Measurements from ENCODE around the gene GALNT10. TPM values are rescaled to one million over a fixed set of nuclear protein-coding genes. Genes with fewer than 3 reads are reported as not detected.

The GALNT10 gene
- total RNA-seq, 1 donor from 2014 or later: 11.5 TPM

GRCh38 chr5:154460172-154460571 is 269.6 kb downstream of the GALNT10 start:
- H3K4me1 ChIP-seq: no peaks in the 10 kb centered on the region
- TF ChIP-seq POLR2A (IDR thresholded peaks at IDR 0.05) (no peak), POLR2AphosphoS5 (IDR thresholded peaks at IDR 0.05; ENCODE audit: insufficient read depth in 1 of 2, low read depth in 1 of 2) (no peak)
- TF ChIP-seq, protein P1, sequence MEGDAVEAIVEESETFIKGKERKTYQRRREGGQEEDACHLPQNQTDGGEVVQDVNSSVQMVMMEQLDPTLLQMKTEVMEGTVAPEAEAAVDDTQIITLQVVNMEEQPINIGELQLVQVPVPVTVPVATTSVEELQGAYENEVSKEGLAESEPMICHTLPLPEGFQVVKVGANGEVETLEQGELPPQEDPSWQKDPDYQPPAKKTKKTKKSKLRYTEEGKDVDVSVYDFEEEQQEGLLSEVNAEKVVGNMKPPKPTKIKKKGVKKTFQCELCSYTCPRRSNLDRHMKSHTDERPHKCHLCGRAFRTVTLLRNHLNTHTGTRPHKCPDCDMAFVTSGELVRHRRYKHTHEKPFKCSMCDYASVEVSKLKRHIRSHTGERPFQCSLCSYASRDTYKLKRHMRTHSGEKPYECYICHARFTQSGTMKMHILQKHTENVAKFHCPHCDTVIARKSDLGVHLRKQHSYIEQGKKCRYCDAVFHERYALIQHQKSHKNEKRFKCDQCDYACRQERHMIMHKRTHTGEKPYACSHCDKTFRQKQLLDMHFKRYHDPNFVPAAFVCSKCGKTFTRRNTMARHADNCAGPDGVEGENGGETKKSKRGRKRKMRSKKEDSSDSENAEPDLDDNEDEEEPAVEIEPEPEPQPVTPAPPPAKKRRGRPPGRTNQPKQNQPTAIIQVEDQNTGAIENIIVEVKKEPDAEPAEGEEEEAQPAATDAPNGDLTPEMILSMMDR (IDR thresholded peaks at IDR 0.05): no peak
- peaks cover 0 to 39% of the 10 kb centered on the region in 2 donors for H3K36me3 ChIP-seq
- intact Hi-C loops (cut with DNase I): loop anchor here (10.0 kb wide), 1 partner anchor 145 kb away; no protein-coding TSS in a partner anchor
- no peak overlapping the region for H3K27ac ChIP-seq
- H3K27me3 ChIP-seq: no peaks in the 10 kb centered on the region
- no peak overlapping the region for H3K4me3 ChIP-seq
- no peak for DNase-seq (ENCODE audit: extremely low spot score in 2 of 2)
- H3K9me3 ChIP-seq: no peaks in the 10 kb centered on the region

DNA sequence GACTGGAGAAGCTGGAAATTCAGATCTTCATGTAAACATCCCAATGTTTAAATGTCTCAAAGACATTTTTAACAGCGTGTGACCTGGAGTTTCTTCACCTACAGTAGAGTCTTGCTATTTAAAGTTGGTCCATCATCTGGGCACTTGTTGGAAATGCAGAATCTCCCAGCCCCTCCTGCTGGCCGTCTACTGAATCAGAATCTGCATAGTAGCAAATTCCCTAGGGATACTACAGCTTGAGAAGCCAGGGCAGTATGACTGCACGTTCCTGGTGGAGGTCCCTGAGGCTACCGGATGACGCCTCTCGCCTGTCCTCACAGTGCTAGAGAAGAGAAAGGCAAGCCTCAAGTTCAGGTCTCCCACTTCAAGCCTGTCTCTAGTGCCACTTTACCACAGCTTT is 271.0 kb downstream of the GALNT10 start:
- no peak overlapping the region for H3K27ac ChIP-seq
- no peak for TF ChIP-seq POLR2AphosphoS5 (IDR thresholded peaks at IDR 0.05; ENCODE audit: insufficient read depth in 1 of 2, low read depth in 1 of 2)
- TF ChIP-seq POLR2A (IDR thresholded peaks at IDR 0.05): no peak
- TF ChIP-seq, protein P1 (IDR thresholded peaks at IDR 0.05): no peak
- H3K9me3 ChIP-seq: no peaks in the 10 kb centered on the region
- H3K27me3 ChIP-seq: no peaks in the 10 kb centered on the region
- peaks cover 0 to 25% of the 10 kb centered on the region in 2 donors for H3K36me3 ChIP-seq
- no peak overlapping the region for H3K4me3 ChIP-seq
- no peaks in the 10 kb centered on the region for H3K4me1 ChIP-seq
- intact Hi-C loops (cut with DNase I): loop anchor here (10.0 kb wide), 1 partner anchor 143 kb away; no protein-coding TSS in a partner anchor
- DNase-seq (ENCODE audit: extremely low spot score in 2 of 2): no peak

DNA sequence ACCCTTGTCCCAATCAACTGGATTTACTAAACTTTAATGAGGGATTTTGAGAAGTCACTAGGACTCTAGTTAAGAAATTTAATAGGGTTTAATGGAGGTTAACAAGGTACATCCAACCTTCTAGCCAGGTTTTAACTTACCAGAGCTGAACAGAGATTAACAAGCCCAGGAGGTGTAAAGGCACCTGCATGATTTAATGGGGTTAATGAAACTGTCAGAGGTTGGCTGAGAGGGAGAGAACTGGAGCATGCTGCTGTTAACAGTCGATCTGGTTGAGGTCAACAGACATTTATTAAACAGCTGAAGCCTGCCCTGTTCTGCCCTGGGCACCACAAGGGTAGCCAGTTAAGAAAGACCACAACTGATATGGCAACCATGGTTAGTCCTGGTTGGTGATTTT is 273.9 kb downstream of the GALNT10 start:
- Histone ChIP-seq H3K36me3 (peaks cover 0 to 2% of the 10 kb centered on the region in 2 donors), H3K9me3 (no peaks in the 10 kb centered on the region), H3K4me1 (no peaks in the 10 kb centered on the region), H3K27ac (no peak overlapping the region), H3K27me3 (no peaks in the 10 kb centered on the region), H3K4me3 (no peak overlapping the region)
- intact Hi-C loops (cut with DNase I): loop anchor here (10.0 kb wide), 1 partner anchor 140 kb away; no protein-coding TSS in a partner anchor
- TF ChIP-seq POLR2AphosphoS5 (IDR thresholded peaks at IDR 0.05; ENCODE audit: insufficient read depth in 1 of 2, low read depth in 1 of 2) (no peak), POLR2A (IDR thresholded peaks at IDR 0.05) (no peak)
- TF ChIP-seq, protein P1 (IDR thresholded peaks at IDR 0.05): no peak
- no peak for DNase-seq (ENCODE audit: extremely low spot score in 2 of 2)

- no peaks in the 10 kb centered on the region for H3K4me1 ChIP-seq
- no peaks in the 10 kb centered on the region for H3K27me3 ChIP-seq
- intact Hi-C loops (cut with DNase I): loop anchor here (10.0 kb wide), 1 partner anchor 140 kb away; no protein-coding TSS in a partner anchor
- H3K27ac ChIP-seq: no peak overlapping the region
- H3K9me3 ChIP-seq: no peaks in the 10 kb centered on the region
- TF ChIP-seq POLR2A (IDR thresholded peaks at IDR 0.05) (no peak), POLR2AphosphoS5 (IDR thresholded peaks at IDR 0.05; ENCODE audit: insufficient read depth in 1 of 2, low read depth in 1 of 2) (no peak)
- TF ChIP-seq, protein P1 (IDR thresholded peaks at IDR 0.05): no peak
- no peak overlapping the region for H3K4me3 ChIP-seq
- DNase-seq (ENCODE audit: extremely low spot score in 2 of 2): no peak
- H3K36me3 ChIP-seq: no peaks in the 10 kb centered on the region
Observed at GRCh38 chr5:154465169-154465568, 274.6 kb downstream of the GALNT10 start.

- no peak overlapping the region for H3K27ac ChIP-seq
- no peak overlapping the region for H3K4me3 ChIP-seq
- TF ChIP-seq POLR2A (IDR thresholded peaks at IDR 0.05) (no peak), POLR2AphosphoS5 (IDR thresholded peaks at IDR 0.05; ENCODE audit: insufficient read depth in 1 of 2, low read depth in 1 of 2) (no peak)
- TF ChIP-seq, protein P1 (IDR thresholded peaks at IDR 0.05): no peak
- H3K4me1 ChIP-seq: no peaks in the 10 kb centered on the region
- no peaks in the 10 kb centered on the region for H3K27me3 ChIP-seq
- no peak for DNase-seq (ENCODE audit: extremely low spot score in 2 of 2)
- intact Hi-C loops (cut with DNase I): loop anchor here (10.0 kb wide), 1 partner anchor 139 kb away; no protein-coding TSS in a partner anchor
- H3K36me3 ChIP-seq: no peaks in the 10 kb centered on the region
- H3K9me3 ChIP-seq: no peaks in the 10 kb centered on the region
Observed at GRCh38 chr5:154466147-154466546, 275.6 kb downstream of the GALNT10 start.
